Stimulated activated CD8-positive, alpha-beta memory T cell treated with anti-CD3 and anti-CD28 coated beads, Interleukin-12 subunit alpha, Interleukin-12 subunit beta, amount 100 ng/mL, for 1 hour (primary cell): ENCODE data around the gene AHCYL2.
"Not testable (repeated sequence)": the region's sequence is repeated elsewhere in the genome, so short reads cannot be mapped to it uniquely, and the experiment has no call there.

ENCODE experiments used
- DNase-seq: peaks from one replicate; pipeline ENCODE4 v3.0.0-alpha.2; 2020; ENCODE audit warnings: low read depth

Gene AHCYL2

GRCh38 chr7:129385116-129385515, 160.3 kb downstream of the AHCYL2 start:
- DNase-seq, result no peak

GRCh38 chr7:129385598-129385997, 160.8 kb downstream of the AHCYL2 start:
- DNase-seq, result no peak

GRCh38 chr7:129386506-129386905, 161.7 kb downstream of the AHCYL2 start:
- DNase-seq, result no peak

- DNase-seq, result no peak
Measured at GRCh38 chr7:129387537-129387936, 162.7 kb downstream of the AHCYL2 start.

GRCh38 chr7:129388333-129389098, 163.7 kb downstream of the AHCYL2 start:
- DNase-seq, result no peak

GRCh38 chr7:129389829-129390228, 165.0 kb downstream of the AHCYL2 start:
- DNase-seq, result no peak

- DNase-seq, result no peak
Measured at GRCh38 chr7:129390314-129390713, 165.5 kb downstream of the AHCYL2 start.

- no peak for DNase-seq
Measured at GRCh38 chr7:129391546-129392171, 166.8 kb downstream of the AHCYL2 start.

- DNase-seq, result no peak
Measured at GRCh38 chr7:129393255-129393654, 168.4 kb downstream of the AHCYL2 start.

- DNase-seq, result no peak
Measured at GRCh38 chr7:129394101-129394500, 169.3 kb downstream of the AHCYL2 start.

- no peak for DNase-seq
Measured at GRCh38 chr7:129394982-129395914, 170.4 kb downstream of the AHCYL2 start.

- DNase-seq, result no peak
Measured at GRCh38 chr7:129401228-129401966, 176.6 kb downstream of the AHCYL2 start.

GRCh38 chr7:129401967-129402860, 177.4 kb downstream of the AHCYL2 start:
- DNase-seq, result no peak

GRCh38 chr7:129405527-129405926, 180.7 kb downstream of the AHCYL2 start:
- no peak for DNase-seq

GRCh38 chr7:129410238-129410637, 185.4 kb downstream of the AHCYL2 start:
- DNase-seq, result not testable (repeated sequence)

GRCh38 chr7:129412501-129412900, 187.7 kb downstream of the AHCYL2 start:
- DNase-seq, result no peak

- DNase-seq, result no peak
Measured at GRCh38 chr7:129417073-129417472, 192.2 kb downstream of the AHCYL2 start.

- DNase-seq, result no peak
Measured at GRCh38 chr7:129421717-129422250, 197.0 kb downstream of the AHCYL2 start.

GRCh38 chr7:129422727-129423126, 197.9 kb downstream of the AHCYL2 start:
- DNase-seq, result no peak

- no peak for DNase-seq
Measured at GRCh38 chr7:129423700-129424410, 199.0 kb downstream of the AHCYL2 start.
